GM21360 (cell line): ENCODE data around the gene UBXN4.
"Not testable (repeated sequence)": the region's sequence is repeated elsewhere in the genome, so short reads cannot be mapped to it uniquely, and the experiment has no call there.

Source experiments
- ATAC-seq: cut with Tn5 transposase; IDR thresholded peaks from one replicate; pipeline ENCODE4 v1.9.1; 2021; ENCODE audit warnings: mild to moderate bottlenecking, moderate library complexity; ENCODE audit not compliant: unreplicated experiment

UBXN4 gene

GRCh38 chr2:135741395-135742324, at the start of gene UBXN4:
Gene UBXN4, plus strand, starts transcription at chr2:135741855. Its CDS starts 75 bp downstream, at chr2:135741930.
- ATAC-seq = peak; percentile 92

- ATAC-seq = no peak
Observed at GRCh38 chr2:135694711-135695110, 46.9 kb upstream of the UBXN4 start.

DNA sequence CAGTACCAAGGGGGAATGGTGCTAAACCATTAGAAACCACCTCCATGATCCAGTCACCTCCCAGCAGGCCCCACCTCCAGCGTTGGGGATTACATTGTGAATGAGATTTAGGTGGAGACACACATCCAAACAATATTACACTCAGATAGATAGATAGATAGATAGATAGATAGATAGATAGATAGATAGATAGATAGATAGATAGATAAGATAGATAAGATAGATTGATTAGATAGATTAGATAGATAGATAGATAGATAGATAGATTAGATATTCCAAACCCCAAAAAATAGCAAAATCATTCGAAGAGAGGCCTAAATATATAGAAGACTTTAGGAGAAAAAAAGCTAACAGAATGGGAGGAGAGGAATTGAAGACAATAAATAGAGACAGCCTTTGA, 42.8 kb upstream of the UBXN4 start:
- ATAC-seq = no peak

DNA sequence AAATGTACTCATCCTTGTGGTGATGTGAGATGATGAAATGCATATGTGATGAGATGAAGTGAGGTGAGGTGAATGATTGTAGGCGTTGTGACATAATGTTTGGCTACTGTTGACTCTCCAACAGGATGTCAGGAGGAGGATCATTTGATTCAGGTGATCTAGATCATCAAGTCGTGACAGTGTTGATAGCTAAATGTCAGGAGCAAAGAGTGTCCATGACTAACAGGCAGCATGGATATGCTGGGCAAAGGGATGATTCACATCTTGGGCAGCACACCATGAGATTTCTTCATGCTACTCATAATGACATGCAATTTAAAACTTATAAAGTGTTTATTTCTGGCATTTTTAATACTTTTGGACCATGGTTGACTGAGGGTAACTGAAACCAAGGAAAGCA, 40.2 kb upstream of the UBXN4 start:
- no peak for ATAC-seq

DNA sequence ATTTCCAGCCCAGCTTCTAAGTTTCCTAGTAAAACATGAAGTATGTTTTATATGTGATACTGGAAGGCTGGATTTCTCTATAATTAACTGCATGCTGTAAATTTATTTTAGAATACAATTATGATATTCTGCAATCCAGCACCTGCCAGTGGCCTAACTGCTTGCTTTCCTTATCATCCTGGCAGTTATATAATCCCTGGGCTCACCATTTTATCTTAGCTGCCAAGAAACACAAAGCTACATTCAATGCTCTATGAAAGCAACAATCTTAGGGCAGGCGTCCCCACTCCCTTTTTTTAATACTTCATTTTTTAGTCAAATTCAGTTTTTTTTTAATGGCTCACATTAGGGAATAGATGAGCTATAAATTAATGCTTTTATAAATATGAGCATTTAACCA, 38.4 kb upstream of the UBXN4 start:
- no peak for ATAC-seq

- not testable (repeated sequence) for ATAC-seq
Observed at GRCh38 chr2:135704075-135704474, 37.6 kb upstream of the UBXN4 start.

DNA sequence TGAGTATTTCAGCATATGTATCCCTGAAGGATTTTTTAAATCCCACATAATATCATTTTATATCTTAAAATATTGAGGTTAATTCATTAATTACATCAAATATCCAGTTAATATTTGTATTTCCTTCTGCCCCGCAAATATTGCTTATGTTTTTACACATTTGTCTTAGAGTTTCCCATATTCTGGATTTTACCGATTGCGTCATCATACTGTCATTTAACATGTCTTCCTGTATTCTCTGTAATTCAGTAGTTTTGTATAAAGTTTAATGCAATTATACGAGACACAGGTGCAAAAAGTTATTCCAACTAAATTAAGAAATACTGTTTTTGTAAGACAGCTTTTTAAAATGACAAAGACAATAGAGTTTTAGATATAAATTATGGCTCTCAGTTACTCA, 33.5 kb upstream of the UBXN4 start:
- ATAC-seq = no peak

DNA sequence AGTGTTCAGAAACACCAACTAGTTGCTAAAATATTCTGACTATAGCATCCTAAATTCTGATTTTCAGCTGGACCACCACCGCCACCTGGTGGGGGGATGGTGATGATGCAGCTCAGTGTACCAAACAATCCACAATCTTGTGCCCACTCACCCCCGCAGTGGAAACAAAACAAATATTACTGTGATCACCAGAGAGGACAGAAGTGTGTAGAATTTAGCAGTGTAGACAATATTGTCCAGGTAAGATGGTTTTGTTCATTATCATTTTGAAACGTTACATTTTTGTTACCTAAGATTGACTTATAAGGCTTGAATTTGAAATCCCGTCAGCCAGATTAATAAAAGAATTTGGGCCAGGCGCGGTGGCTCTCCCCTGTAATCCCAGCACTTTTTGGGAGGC, 31.7 kb upstream of the UBXN4 start:
- peak; percentile 54 for ATAC-seq

- ATAC-seq = not testable (repeated sequence)
Observed at GRCh38 chr2:135715086-135715485, 26.6 kb upstream of the UBXN4 start.

GRCh38 chr2:135728064-135728743, 13.5 kb upstream of the UBXN4 start:
- no peak for ATAC-seq

DNA sequence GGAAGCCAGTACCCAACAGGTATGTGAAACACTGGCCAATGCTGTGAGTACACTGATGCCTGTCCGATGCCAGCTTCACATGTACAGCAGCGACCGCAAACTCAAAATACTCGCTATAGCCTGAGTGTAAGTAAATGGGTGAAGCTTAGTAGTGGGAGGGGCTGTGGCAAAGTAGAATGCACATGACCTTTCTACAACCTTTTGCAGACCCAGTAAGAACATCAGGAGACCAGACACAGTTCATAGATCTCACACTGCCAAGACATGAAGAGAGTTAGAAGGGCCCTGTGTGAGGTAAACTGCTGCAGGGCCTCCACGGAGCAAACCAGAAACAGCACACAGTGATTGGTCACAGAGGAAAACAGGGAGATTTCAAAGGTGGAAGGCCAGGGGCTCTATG, 9.1 kb upstream of the UBXN4 start:
- ATAC-seq = no peak

DNA sequence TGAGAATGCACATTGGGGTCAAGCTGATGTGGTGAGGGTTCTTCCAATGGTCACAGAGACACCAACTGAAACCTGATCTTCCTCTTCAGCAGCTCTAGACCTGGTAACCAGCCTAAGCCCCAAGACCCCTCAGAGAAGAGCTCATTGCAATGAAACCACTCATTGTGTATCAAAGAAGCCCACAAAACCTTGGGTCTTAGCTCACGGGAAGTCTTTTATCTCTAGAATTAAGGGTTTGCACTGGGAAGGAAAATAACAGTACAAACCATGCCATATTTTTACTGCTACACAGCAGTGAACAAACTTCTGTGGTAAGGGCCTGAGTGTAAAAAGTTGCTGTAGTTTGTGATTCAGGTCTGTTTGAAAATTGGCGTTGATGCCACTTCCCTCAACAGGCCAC, 8.6 kb upstream of the UBXN4 start:
- no peak for ATAC-seq

DNA sequence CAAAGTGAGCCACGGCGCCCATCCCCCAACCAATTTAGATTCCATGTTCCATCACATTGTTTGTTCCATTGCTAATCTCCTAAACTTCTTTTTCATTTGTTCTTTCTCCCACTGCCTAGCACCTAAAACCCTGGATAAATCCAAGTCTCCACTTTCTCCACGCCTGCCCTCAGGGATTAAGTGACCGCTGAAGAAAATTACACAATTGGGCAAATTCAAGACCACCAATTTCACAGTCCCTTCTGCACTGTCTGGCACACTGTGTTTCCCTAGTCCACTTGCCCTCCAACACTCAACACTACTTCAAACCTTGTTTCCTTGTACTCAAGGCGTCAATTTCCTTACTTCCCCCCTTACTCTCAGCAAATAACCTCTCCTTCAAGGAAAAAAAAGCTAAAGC, 5.1 kb upstream of the UBXN4 start:
- ATAC-seq = no peak

DNA sequence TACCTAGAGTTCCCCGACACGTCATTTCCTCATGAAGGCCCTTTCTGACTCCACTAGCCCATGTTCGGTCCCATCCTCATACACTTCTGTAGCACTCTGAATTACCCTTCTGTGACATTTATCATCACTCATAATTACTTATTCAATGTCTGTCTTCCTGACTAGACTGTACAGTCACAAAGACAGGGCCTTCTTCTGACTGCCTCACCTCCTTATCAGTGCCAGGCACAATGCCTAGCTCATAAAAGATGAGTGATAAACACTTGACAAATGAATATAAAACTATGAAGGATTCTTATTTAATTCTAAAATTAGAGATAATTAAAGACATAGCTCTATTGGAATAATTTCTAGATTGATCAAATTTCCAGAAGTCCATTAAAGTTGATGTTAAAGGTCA, 1.4 kb upstream of the UBXN4 start:
- no peak for ATAC-seq

DNA sequence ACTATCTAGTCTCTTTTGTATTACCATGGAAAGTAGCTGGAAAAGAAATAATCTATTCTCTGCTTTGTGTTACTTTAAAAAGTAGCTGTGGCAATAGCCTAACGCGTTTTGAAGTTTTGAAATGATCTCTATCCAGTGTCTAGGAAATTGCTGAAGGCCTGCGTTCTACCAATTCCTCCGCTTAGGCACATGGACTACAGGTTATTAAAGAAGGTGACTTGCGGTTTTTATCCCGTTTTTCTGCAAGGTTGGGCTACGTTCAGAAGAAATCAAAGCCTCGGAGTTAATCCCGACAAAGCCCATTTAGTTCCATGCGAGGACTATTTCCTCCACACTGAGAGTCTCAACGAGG, 636 bp upstream of the UBXN4 start:
- no peak for ATAC-seq

- ATAC-seq = peak; percentile 16
Observed at GRCh38 chr2:135742325-135742757, 686 bp downstream of the UBXN4 start.

- no peak for ATAC-seq
Observed at GRCh38 chr2:135743860-135744259, 2.2 kb downstream of the UBXN4 start.

GRCh38 chr2:135744760-135745314, 3.2 kb downstream of the UBXN4 start:
- ATAC-seq = no peak

DNA sequence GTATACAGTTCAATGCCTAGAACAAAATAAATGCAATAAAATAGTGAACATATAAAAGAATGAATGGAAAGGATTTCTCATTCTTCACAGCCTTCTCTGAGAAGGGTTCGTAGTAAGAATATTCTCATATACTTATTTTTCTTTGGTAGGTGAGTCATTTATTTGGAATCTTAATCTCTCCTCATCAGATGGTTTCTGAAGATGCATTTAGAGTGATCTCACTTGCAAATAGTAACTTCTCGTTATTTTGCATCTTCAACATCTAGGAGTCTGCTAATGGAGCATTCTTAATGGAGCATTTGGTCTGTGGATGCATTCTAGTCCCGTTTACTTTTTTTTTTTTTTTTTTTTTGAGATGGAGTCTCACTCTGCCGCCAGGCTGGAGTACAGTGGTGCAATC, 3.9 kb downstream of the UBXN4 start:
- ATAC-seq = no peak

- no peak for ATAC-seq
Observed at GRCh38 chr2:135755573-135755972, 13.9 kb downstream of the UBXN4 start.

GRCh38 chr2:135756692-135757091, 15.0 kb downstream of the UBXN4 start:
- no peak for ATAC-seq

DNA sequence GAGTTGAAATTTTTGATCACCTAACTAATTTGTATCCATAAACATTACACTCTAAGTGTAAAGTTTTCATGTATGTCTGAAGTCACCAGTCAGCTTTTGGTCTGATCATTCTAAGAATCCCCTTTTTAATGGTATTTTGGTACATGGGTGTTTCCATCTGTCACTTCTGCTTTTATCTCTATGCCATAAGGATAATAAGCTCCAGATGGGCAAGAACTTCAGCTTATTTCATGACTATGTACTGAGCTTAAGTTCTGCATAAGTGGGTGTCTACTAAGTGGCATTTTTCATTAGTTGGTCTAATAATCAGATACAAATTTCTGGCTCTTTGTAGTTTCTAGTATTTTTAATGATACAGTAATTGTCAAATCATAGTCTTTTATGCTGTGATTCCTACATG, 20.4 kb downstream of the UBXN4 start:
- no peak for ATAC-seq
